Endothelial cell of umbilical vein (primary cell): Measurements from ENCODE around the gene ZC3HAV1.
A peak's percentile ranks its signal among the peaks of the same experiment; 100 is the strongest.

Experiments
- CTCF ChIP-seq, 2 donors: IDR thresholded peaks; 1 replicate in 1 of 2; 2 replicates in 1 of 2; pipeline ENCODE4 v1.5.1; 2011; ENCODE audit warnings: low read length in 2 of 2, mild to moderate bottlenecking in 2 of 2, moderate library complexity in 2 of 2, control low read depth in 1 of 2, inconsistent platforms in 1 of 2, low read depth in 1 of 2; ENCODE audit not compliant: insufficient read depth in 1 of 2; ENCODE audit errors: extremely low read depth in 1 of 2
- FOS ChIP-seq: IDR thresholded peaks from 2 replicates; pipeline ENCODE4 v1.6.1; 2011; ENCODE audit warnings: mild to moderate bottlenecking, low read length, moderate library complexity, borderline replicate concordance; ENCODE audit not compliant: insufficient read depth
- GATA2 ChIP-seq: IDR thresholded peaks from 2 replicates; pipeline ENCODE4 v1.7.0; 2011; ENCODE audit warnings: low read depth, mild to moderate bottlenecking, moderate library complexity, mixed read lengths, low read length; ENCODE audit not compliant: insufficient read length, insufficient read depth
- POLR2A ChIP-seq: IDR thresholded peaks from 2 replicates; pipeline ENCODE4 v1.6.1; 2012; ENCODE audit warnings: low read depth, mild to moderate bottlenecking, control low read depth, low read length

GRCh38 chr7:139109188-139109982 lies at the start of gene ZC3HAV1:
- TF ChIP-seq POLR2A (peak; percentile 92), CTCF (IDR thresholded peaks at IDR 0.05; ENCODE audit: extremely low read depth in 1 of 2, insufficient read depth in 1 of 2, low read depth in 1 of 2, low read length in 2 of 2) (no peak), FOS (no peak), GATA2 (no peak)
